Left forelimb (tissue), 1 donor: Measurements from ENCODE around the gene COG7.

ENCODE experiments used
- DNase-seq: peaks from one replicate; pipeline ENCODE4 v3.0.0-alpha.2; 2018; ENCODE audit warnings: low spot score

Gene COG7

DNA sequence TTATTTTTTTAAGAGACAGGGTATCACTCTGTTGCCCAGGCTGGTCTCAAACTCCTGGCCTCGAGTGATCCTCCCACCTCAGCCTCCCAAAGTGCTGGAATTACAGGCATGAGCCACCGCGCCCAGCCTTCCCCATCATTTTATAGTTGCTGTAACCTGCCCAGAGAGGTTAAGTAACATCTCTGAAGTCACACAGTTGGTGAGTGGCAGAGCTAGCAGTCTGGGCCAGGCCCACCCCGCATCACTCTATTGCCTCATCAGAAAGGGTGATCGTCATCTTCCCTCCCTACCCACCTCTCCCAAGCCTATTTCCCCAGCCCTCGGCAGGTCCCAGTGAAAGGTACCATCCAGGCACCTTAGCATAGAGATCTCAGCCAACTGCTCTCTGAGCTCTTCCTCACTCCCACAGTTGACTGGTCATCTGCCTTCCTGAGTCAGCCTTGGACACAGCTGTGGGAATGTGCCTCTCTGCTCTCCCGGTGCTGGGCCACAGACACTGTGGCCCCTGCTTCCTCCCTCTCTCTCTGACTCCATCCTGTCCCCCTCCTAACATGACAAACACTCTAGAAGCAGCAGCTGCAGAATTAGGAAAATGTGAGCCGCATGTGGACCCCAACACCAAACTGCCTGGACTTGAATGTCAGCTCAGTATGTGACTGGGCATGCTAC, 93.8 kb downstream of the COG7 start:
- no peak for DNase-seq

DNA sequence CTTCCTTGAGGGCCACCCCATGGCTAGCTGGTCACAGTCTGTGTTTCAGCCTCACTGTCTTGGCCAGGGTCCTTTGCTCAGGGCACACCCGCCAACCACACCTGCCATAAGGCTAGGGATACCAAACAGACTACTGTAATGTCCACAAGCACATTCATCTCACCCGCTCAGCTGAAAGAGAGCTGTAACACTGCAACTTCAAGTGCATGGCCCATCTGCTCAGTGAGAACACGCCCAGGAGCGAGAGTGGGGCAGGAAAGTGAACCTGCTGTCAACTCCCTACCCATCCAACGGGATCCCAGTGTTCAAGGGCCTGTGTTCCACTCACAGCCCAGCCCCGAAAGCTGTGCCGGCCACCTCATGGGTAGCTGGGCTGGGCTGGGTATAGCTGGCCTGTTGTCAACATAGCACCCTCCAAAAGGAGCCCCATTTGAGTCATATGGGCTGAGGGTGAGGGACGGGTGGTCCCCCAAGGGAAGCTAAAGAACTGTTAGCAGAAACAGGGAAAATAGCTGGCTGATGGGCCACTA, 95.2 kb downstream of the COG7 start:
- DNase-seq = no peak

GRCh38 chr16:23356941-23357340, 96.0 kb downstream of the COG7 start:
- DNase-seq = no peak

DNA sequence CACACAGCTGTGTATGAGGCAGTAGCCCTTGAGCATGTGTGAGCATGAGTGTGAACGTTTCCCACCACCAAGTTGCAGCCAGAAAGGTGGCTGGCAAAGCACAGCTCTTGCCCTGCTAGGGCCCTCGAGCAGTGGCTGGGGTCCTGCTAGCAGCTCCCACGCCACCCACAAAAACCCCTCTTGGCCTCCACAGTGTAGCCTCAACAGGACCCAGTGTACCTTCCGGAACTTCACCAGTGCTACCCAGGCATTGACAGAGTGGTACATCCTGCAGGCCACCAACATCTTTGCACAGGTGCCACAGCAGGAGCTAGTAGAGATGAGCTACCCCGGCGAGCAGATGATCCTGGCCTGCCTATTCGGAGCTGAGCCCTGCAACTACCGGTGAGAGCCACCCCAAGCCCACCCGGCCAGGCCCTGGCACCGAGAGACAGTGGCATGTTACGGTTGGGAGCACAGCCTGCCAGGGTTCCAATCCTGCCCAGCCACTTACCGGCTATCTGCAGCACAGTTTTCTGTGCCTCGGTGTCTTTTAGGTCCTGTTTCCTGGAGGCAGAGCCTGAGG, 97.8 kb downstream of the COG7 start:
- no peak for DNase-seq

- DNase-seq = no peak
These were observed 98.7 kb downstream of the COG7 start for GRCh38 chr16:23354246-23354645.

- DNase-seq = no peak
These were observed 99.5 kb downstream of the COG7 start for GRCh38 chr16:23353440-23353839.

DNA sequence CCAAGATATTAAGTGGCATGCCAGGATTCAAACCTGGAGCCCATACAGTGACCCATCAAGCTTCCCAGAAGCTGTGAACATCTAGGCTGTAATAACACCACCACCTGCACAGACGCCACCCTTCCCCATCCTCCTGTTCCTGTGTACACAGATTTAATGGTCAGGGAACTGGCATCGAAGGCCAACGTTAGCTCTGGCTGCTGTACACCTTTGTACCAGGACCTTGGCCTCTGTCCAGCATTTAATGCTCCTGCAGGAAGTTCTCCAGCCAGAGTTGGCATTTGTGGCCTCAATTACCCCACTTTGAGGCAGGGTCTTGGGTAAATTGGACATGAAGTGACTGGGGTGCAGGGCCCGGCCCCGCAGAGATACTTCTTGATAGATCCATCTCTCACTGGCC, 101.6 kb downstream of the COG7 start:
- no peak for DNase-seq

DNA sequence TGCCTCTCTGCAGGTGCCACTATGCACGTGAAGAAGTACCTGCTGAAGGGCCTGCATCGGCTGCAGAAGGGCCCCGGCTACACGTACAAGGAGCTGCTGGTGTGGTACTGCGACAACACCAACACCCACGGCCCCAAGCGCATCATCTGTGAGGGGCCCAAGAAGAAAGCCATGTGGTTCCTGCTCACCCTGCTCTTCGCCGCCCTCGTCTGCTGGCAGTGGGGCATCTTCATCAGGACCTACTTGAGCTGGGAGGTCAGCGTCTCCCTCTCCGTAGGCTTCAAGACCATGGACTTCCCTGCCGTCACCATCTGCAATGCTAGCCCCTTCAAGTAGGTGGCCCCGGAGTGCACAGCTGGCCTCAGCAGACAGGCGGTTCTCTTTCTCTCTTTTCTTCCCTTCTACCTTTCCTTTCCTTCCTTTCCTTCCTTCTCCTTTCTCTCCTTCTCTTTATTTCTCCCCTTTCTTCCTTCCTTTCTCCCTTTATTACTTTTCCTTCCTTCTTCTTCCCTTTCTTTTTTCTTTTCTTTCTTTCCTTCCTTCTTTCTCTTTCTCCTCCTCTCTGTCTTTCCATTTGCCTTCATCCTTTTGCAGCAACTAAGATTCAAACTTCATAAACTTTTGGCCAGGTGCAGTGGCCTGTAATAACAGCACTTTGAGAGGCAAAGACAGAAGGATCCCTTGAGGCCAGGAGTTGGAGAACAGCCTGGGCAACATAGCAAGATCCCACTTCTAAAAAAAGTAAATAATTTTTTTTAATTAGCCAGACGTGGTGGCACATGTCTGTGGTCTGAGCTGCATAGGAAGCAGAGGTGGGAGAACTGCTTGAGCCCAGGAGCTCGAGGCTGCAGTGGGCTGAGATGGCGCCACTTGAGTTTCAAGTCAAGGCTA, 104.2 kb downstream of the COG7 start:
- DNase-seq = no peak

GRCh38 chr16:23345237-23345636, 107.8 kb downstream of the COG7 start:
- DNase-seq = no peak

DNA sequence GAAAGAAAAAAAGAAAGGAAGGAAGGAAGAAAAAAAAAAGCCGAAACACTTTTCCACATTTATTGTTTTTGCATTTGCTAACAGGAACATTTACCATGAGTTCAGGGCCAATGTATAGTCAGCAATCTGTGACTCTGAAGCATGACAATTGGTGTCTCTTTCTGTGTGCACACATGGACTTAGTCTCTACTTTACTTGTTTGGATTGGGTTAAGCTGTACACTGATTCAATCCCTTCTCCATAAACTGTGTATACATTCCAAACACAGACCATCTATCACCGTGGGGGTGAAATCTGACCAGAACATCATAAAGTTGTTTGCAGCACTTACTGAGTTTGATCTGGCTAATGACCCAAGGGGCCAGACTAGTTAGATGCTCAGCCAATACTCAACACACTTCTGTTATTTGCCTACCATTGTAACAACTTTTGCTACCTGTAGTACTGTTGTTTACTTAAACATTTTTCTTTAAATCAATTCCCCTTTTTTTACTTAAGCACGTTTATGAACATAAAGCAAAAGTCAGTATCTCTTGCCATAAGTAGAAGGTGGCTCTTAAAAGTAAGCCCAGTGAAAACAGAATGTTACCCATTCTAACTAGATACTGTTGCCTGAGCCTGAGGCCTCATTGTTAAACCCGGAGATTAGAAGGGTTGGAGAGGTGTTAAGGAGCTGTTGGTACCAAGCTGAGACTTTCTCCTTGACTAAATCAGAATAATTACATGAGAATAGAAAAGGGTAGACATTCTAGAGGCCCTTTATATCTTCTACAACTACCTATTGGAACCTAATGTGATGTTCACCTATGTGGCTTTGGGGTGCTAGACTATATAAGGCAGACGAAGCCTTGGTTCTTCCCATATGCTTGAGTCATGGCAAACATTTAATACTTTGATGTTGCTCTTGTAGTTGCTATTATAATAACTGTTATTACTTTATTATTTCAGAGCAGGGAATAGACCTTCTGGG, 109.1 kb downstream of the COG7 start:
- DNase-seq = no peak

DNA sequence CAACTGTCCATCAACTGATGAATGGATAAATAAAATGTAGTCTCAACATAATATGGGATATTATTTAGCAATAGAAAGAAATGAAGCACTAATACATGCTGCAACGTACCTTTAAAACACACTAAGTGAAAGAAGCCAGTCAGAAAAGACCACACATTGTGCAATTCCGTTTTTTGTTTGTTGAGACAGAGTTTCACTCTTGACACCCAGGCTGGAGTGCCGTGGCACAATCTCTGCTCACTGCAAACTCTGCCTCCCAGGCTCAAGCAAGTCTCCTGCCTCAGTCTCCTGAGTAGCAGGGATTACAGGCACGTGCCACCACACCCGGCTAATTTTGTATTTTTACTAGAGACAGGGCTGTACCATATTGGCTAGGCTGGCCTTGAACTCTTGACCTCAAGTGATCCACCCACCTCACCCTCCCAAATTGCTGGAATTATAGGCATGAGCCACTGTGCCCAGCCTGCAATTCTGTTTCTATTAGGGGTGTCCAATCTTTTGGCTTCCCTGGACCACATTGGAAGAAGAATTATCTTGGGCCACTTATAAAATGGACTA, 110.8 kb downstream of the COG7 start:
- no peak for DNase-seq

DNA sequence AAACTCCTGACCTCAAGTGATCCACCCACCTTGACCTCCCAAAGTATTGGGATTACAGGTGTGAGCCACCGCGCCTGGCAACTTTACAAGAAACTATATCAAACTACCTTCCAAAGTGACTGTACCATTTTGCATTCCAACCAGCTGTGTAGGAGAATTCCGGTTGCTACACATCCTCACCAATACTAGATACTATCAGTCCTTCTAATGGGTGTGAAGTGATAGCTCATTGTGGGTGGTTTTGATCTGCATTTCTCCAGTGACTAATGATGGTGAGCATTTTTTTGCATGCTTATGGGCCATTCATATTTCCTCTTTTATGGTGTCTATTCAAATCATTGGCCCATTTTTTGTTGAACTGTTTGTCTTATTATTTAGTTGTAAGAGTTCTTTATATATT, 113.2 kb downstream of the COG7 start:
- DNase-seq = no peak
